ENCODE data around the gene IGSF9.

IGSF9 gene

DNA sequence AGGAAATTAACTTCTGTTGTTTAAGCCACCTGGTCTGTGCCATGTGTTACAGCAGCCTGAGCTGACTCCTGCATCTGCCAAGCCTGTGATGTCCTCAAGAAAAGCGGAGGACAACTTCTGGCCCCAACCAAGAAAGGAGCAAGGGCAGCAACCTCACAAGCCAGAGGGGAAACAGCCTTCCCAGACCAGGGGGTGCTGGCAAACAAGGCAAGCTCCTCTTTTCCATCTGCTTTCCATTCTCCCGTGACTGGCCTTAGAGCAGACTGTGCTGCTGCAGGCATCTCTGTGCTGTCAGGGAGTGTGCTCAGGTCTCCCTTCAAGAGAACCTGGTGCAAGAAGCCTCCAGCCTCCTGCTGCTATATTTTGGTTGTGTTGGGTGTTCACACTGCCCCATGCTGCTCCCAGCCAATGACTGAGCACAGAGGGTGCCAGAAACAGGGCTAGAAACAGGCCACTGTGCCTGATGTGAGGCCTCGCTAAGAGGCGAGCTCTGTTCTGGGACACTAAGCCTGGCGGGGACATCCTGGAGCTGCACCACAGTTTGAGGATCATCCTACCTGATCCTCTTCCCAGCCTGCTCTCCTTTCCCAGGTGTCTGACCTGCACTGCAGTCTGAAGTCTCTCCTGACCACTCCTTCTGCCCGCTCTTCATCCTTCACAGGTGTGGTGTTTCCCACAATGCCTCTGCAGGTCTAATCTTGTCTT, 36.1 kb upstream of the IGSF9 start:
- POLR2A ChIA-PET: no interaction called here

DNA sequence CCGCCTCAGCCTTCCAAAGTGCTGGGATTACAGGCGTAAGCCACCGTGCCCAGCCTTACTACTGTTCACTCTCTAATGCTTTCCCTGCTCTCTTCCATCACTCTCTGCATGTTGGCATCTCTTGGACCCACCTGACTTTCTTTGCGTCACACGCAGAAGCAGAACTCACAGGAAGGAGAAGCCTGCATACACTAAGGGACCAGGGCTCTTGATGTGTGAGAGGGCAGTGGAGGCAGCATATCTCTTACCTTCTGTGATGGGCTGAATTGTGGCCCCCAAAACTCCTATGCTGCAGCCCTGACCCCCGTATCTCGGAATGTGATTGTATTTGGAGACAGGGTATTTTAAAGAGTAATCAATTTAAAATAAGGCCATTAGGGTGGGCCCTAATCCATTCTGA, 35.4 kb upstream of the IGSF9 start:
- DNase-seq: no peak
- ChIA-PET CTCF (interaction anchor here (0.8 kb wide), 1 partner anchor 12 kb away, joined by 3 read pairs; no protein-coding TSS in a partner anchor), POLR2A (no interaction called here)
- Histone ChIP-seq H3K4me1 (ENCODE audit: control extremely low read depth in 1 of 4, control insufficient read depth in 4 of 4, insufficient read depth in 4 of 4, low read length in 3 of 4) (no peaks in the 10 kb centered on the region), H3K27ac (ENCODE audit: insufficient read depth in 1 of 2, low read depth in 1 of 2, low read length in 2 of 2, poor library complexity in 1 of 2, severe bottlenecking in 2 of 2) (no peak overlapping the region), H3K27me3 (replicated peaks in 2 of 5; ENCODE audit: control insufficient read depth in 4 of 5, insufficient read depth in 5 of 5, low read length in 4 of 5) (peaks cover 0 to 16% (median 5%) of the 10 kb centered on the region in 5 experiments), H3K36me3 (ENCODE audit: control insufficient read depth in 4 of 4, insufficient read depth in 4 of 4, low read length in 3 of 4) (no peaks in the 10 kb centered on the region), H3K9me3 (ENCODE audit: control extremely low read depth in 1 of 5, control insufficient read depth in 4 of 5, insufficient read depth in 2 of 5, low read depth in 1 of 5, low read length in 4 of 5) (no peaks in the 10 kb centered on the region), H3K4me3 (ENCODE audit: control insufficient read depth in 1 of 7, extremely low read depth in 1 of 7, insufficient read depth in 4 of 7, low read depth in 2 of 7, low read length in 6 of 7) (no peak overlapping the region)
- 87% methylated on average over 6 of the region's 7 CpGs for WGBS (ENCODE audit: insufficient coverage)

More for the DNA sequence above, 36.1 kb upstream of the IGSF9 start:
- Histone ChIP-seq H3K36me3 (ENCODE audit: control insufficient read depth in 4 of 4, insufficient read depth in 4 of 4, low read length in 3 of 4) (no peaks in the 10 kb centered on the region), H3K27me3 (replicated peaks in 2 of 5; ENCODE audit: control insufficient read depth in 4 of 5, insufficient read depth in 5 of 5, low read length in 4 of 5) (peaks cover 0 to 16% (median 5%) of the 10 kb centered on the region in 5 experiments), H3K9me3 (ENCODE audit: control extremely low read depth in 1 of 5, control insufficient read depth in 4 of 5, insufficient read depth in 2 of 5, low read depth in 1 of 5, low read length in 4 of 5) (no peaks in the 10 kb centered on the region), H3K27ac (ENCODE audit: insufficient read depth in 1 of 2, low read depth in 1 of 2, low read length in 2 of 2, poor library complexity in 1 of 2, severe bottlenecking in 2 of 2) (no peak overlapping the region), H3K4me1 (ENCODE audit: control extremely low read depth in 1 of 4, control insufficient read depth in 4 of 4, insufficient read depth in 4 of 4, low read length in 3 of 4) (no peaks in the 10 kb centered on the region), H3K4me3 (ENCODE audit: control insufficient read depth in 1 of 7, extremely low read depth in 1 of 7, insufficient read depth in 4 of 7, low read depth in 2 of 7, low read length in 6 of 7) (no peak overlapping the region)
- no peak for DNase-seq
- CTCF ChIA-PET: interaction anchor here (0.8 kb wide), 1 partner anchor 13 kb away, joined by 3 read pairs; no protein-coding TSS in a partner anchor
- 99% methylated on average over 6 of the region's 6 CpGs for WGBS (ENCODE audit: insufficient coverage)

DNA sequence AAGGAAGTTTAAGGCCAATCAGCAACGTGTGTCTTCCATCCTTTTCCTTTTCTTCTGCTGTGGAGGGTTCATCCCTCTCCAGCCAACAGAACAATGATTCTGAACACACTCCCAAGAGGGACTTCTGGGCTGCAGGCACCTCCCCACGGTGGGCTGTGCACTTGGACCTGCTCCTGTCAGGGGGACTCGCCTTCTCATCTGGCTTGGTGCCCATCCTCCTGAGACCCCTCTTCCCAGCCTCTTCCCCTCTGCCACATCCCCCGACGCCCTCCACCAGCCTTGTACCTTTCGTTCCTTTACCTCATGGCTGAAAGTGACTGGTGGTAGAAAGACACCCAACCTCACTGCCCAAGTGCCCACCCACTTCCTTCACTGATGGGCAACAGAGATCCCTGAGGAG, 34.7 kb upstream of the IGSF9 start:
- POLR2A ChIA-PET: no interaction called here

DNA sequence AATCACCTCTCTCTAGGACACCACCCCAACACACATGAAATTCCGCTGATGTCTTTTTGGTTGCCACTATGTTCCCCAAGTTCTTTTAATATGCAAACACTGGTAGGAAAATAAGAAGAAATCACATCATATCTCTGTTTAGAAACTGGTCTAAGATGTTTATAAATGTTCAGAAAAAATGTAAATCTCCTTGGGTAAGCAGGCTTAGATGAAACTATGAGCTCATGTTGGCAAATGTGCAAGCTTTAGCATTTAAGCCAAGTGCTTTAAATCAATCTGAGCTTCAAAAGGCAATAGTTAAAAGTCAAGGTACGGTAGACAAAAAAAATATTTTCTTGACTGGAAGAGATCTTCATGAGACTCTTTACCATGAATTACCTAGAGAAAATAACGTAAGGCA, 33.8 kb upstream of the IGSF9 start:
- WGBS (ENCODE audit: insufficient coverage): no CpG with 5 or more reads among the region's 3 CpGs
- H3K9me3 ChIP-seq (ENCODE audit: control extremely low read depth in 1 of 5, control insufficient read depth in 4 of 5, insufficient read depth in 2 of 5, low read depth in 1 of 5, low read length in 4 of 5): no peaks in the 10 kb centered on the region
- peaks cover 0 to 19% (median 5%) of the 10 kb centered on the region in 5 experiments for H3K27me3 ChIP-seq (replicated peaks in 2 of 5; ENCODE audit: control insufficient read depth in 4 of 5, insufficient read depth in 5 of 5, low read length in 4 of 5)
- H3K4me3 ChIP-seq (ENCODE audit: control insufficient read depth in 1 of 7, extremely low read depth in 1 of 7, insufficient read depth in 4 of 7, low read depth in 2 of 7, low read length in 6 of 7): no peak overlapping the region
- POLR2A ChIA-PET: interaction anchor here (0.6 kb wide), 1 partner anchor 182 kb away, joined by 3 read pairs; no protein-coding TSS in a partner anchor
- CTCF ChIA-PET: no interaction called here
- DNase-seq: no peak
- no peaks in the 10 kb centered on the region for H3K36me3 ChIP-seq (ENCODE audit: control insufficient read depth in 4 of 4, insufficient read depth in 4 of 4, low read length in 3 of 4)
- no peak overlapping the region for H3K27ac ChIP-seq (ENCODE audit: insufficient read depth in 1 of 2, low read depth in 1 of 2, low read length in 2 of 2, poor library complexity in 1 of 2, severe bottlenecking in 2 of 2)
- no peaks in the 10 kb centered on the region for H3K4me1 ChIP-seq (ENCODE audit: control extremely low read depth in 1 of 4, control insufficient read depth in 4 of 4, insufficient read depth in 4 of 4, low read length in 3 of 4)

More for the DNA sequence above, 34.7 kb upstream of the IGSF9 start:
- Histone ChIP-seq H3K4me1 (ENCODE audit: control extremely low read depth in 1 of 4, control insufficient read depth in 4 of 4, insufficient read depth in 4 of 4, low read length in 3 of 4) (no peaks in the 10 kb centered on the region), H3K4me3 (ENCODE audit: control insufficient read depth in 1 of 7, extremely low read depth in 1 of 7, insufficient read depth in 4 of 7, low read depth in 2 of 7, low read length in 6 of 7) (no peak overlapping the region), H3K36me3 (ENCODE audit: control insufficient read depth in 4 of 4, insufficient read depth in 4 of 4, low read length in 3 of 4) (no peaks in the 10 kb centered on the region), H3K27ac (ENCODE audit: insufficient read depth in 1 of 2, low read depth in 1 of 2, low read length in 2 of 2, poor library complexity in 1 of 2, severe bottlenecking in 2 of 2) (no peak overlapping the region), H3K9me3 (ENCODE audit: control extremely low read depth in 1 of 5, control insufficient read depth in 4 of 5, insufficient read depth in 2 of 5, low read depth in 1 of 5, low read length in 4 of 5) (no peaks in the 10 kb centered on the region), H3K27me3 (replicated peaks in 2 of 5; ENCODE audit: control insufficient read depth in 4 of 5, insufficient read depth in 5 of 5, low read length in 4 of 5) (peaks cover 0 to 19% (median 5%) of the 10 kb centered on the region in 5 experiments)
- DNase-seq: no peak
- WGBS (ENCODE audit: insufficient coverage): 69% methylated on average over 5 of the region's 6 CpGs
- CTCF ChIA-PET: no interaction called here

DNA sequence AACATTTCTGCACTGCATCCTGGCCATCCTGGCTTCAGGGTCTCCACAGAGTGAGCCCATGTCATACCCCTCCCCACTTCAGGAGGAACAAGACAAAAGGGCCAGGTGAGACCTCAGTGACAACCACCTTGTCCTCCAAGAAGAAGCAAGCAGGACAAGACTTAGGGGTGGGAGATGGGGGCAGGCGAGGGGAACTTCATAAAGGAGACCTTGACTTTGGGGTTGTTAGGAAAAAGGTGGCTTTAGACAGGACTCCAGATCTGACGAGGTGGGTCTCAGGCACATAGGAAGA, 32.6 kb upstream of the IGSF9 start:
- no peaks in the 10 kb centered on the region for H3K36me3 ChIP-seq (ENCODE audit: control insufficient read depth in 4 of 4, insufficient read depth in 4 of 4, low read length in 3 of 4)
- CTCF ChIA-PET: no interaction called here
- WGBS (ENCODE audit: insufficient coverage): 90% methylated on average over 2 of the region's 2 CpGs
- no peak overlapping the region for H3K27ac ChIP-seq (ENCODE audit: insufficient read depth in 1 of 2, low read depth in 1 of 2, low read length in 2 of 2, poor library complexity in 1 of 2, severe bottlenecking in 2 of 2)
- peaks cover 0 to 19% (median 5%) of the 10 kb centered on the region in 5 experiments for H3K27me3 ChIP-seq (replicated peaks in 2 of 5; ENCODE audit: control insufficient read depth in 4 of 5, insufficient read depth in 5 of 5, low read length in 4 of 5)
- H3K4me1 ChIP-seq (ENCODE audit: control extremely low read depth in 1 of 4, control insufficient read depth in 4 of 4, insufficient read depth in 4 of 4, low read length in 3 of 4): no peaks in the 10 kb centered on the region
- no peak overlapping the region for H3K4me3 ChIP-seq (ENCODE audit: control insufficient read depth in 1 of 7, extremely low read depth in 1 of 7, insufficient read depth in 4 of 7, low read depth in 2 of 7, low read length in 6 of 7)
- POLR2A ChIA-PET: no interaction called here
- H3K9me3 ChIP-seq (ENCODE audit: control extremely low read depth in 1 of 5, control insufficient read depth in 4 of 5, insufficient read depth in 2 of 5, low read depth in 1 of 5, low read length in 4 of 5): no peaks in the 10 kb centered on the region
- DNase-seq: no peak

DNA sequence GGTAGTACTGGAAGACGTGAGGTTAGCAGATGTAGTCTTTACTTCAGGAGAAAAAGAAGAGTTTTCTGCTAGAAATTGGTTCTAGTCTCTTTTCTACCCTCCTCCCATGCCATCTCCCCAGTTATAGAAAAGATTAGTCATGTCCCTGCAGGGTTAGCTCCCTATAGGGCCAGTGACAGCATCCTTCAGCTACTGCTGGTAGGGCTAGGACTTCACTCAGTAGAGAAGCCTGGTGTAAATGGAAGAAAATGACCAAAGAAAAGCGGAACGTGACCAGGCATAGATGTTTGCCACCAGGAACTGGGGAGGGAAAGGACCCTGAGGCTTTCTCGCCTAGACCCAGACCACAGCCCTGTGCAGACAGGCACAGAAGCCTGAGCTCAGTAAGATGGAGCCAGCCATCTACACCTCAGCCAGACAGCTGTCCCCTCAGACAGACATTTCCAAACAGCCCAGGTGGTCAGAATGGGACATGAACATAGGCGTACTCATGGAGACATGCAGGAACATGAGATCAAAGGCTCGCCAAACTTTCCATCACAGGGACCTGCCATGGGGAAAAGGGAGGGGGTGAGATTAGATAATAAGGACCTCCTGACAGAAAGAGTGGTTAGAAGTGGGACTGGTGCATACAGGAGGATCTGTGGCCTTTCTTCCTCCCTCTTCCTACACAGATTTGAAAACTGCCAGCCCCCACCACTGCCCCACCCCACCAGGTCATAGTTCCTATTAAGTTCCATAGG, 32.1 kb upstream of the IGSF9 start:
- Histone ChIP-seq H3K36me3 (ENCODE audit: control insufficient read depth in 4 of 4, insufficient read depth in 4 of 4, low read length in 3 of 4) (no peaks in the 10 kb centered on the region), H3K27me3 (replicated peaks in 2 of 5; ENCODE audit: control insufficient read depth in 4 of 5, insufficient read depth in 5 of 5, low read length in 4 of 5) (peaks cover 0 to 19% (median 5%) of the 10 kb centered on the region in 5 experiments), H3K4me1 (ENCODE audit: control extremely low read depth in 1 of 4, control insufficient read depth in 4 of 4, insufficient read depth in 4 of 4, low read length in 3 of 4) (no peaks in the 10 kb centered on the region), H3K4me3 (ENCODE audit: control insufficient read depth in 1 of 7, extremely low read depth in 1 of 7, insufficient read depth in 4 of 7, low read depth in 2 of 7, low read length in 6 of 7) (no peak overlapping the region), H3K27ac (ENCODE audit: insufficient read depth in 1 of 2, low read depth in 1 of 2, low read length in 2 of 2, poor library complexity in 1 of 2, severe bottlenecking in 2 of 2) (no peak overlapping the region), H3K9me3 (ENCODE audit: control extremely low read depth in 1 of 5, control insufficient read depth in 4 of 5, insufficient read depth in 2 of 5, low read depth in 1 of 5, low read length in 4 of 5) (no peaks in the 10 kb centered on the region)
- ChIA-PET POLR2A (no interaction called here), CTCF (interaction anchor here (1.4 kb wide), 1 partner anchor 28 kb away, joined by 3 read pairs; no protein-coding TSS in a partner anchor)
- 92% methylated on average over 4 of the region's 6 CpGs for WGBS (ENCODE audit: insufficient coverage)
- no peak for DNase-seq

DNA sequence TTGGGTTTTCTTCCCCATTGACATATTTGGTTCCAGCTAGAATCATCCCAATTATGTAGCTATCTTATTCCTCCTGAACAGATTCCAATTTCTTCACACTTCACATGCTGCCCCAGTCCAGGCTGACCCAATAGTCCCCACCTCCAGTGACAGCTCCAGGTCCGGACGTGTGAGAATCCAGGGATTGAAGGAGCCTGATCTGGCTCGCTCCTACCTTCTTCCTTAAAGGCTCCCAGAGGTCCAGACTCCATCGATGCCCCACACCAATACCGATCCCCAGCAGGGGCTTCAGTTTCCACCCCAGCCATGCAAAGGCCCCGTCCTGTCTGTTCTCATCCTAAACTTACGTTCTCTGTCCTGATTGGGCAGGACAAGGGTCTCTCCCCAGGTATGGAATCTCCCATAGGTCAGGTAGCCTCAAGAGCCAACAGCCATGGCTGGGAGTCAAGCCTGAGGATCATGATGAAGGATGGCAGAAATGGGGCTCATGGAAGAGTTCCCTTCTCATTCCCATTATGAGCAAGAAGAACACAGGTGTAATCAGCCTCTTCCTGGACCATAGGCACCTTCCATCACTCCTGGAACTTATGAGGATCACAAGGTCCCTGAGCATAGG, 29.0 kb upstream of the IGSF9 start:
- 98% methylated on average over 5 of the region's 7 CpGs for WGBS (ENCODE audit: insufficient coverage)
- Histone ChIP-seq H3K4me1 (ENCODE audit: control extremely low read depth in 1 of 4, control insufficient read depth in 4 of 4, insufficient read depth in 4 of 4, low read length in 3 of 4) (no peaks in the 10 kb centered on the region), H3K9me3 (ENCODE audit: control extremely low read depth in 1 of 5, control insufficient read depth in 4 of 5, insufficient read depth in 2 of 5, low read depth in 1 of 5, low read length in 4 of 5) (no peaks in the 10 kb centered on the region), H3K36me3 (ENCODE audit: control insufficient read depth in 4 of 4, insufficient read depth in 4 of 4, low read length in 3 of 4) (no peaks in the 10 kb centered on the region), H3K27me3 (replicated peaks in 2 of 5; ENCODE audit: control insufficient read depth in 4 of 5, insufficient read depth in 5 of 5, low read length in 4 of 5) (peaks cover 0 to 19% (median 3%) of the 10 kb centered on the region in 5 experiments), H3K4me3 (ENCODE audit: control insufficient read depth in 1 of 7, extremely low read depth in 1 of 7, insufficient read depth in 4 of 7, low read depth in 2 of 7, low read length in 6 of 7) (no peak overlapping the region), H3K27ac (ENCODE audit: insufficient read depth in 1 of 2, low read depth in 1 of 2, low read length in 2 of 2, poor library complexity in 1 of 2, severe bottlenecking in 2 of 2) (no peak overlapping the region)
- ChIA-PET POLR2A (no interaction called here), CTCF (interaction anchor here (3.2 kb wide), 1 partner anchor 29 kb away, joined by 9 read pairs; the partner anchor contains the start of gene IGSF9)
- no peak for DNase-seq

Data from common myeloid progenitor, CD34-positive (primary cell).